GM12891 (cell line): Measurements from ENCODE around the gene SHANK2.

Experiments used
- POLR2A ChIP-seq: IDR thresholded peaks from 2 replicates; pipeline ENCODE4 v1.6.1; 2011; ENCODE audit warnings: low read depth, low read length, control low read depth
- POLR2AphosphoS5 ChIP-seq: IDR thresholded peaks from 2 replicates; pipeline ENCODE4 v1.6.1; 2011; ENCODE audit warnings: low read depth, low read length, control low read depth

- no peak for TF ChIP-seq POLR2A
- no peak for TF ChIP-seq POLR2AphosphoS5
Measured at GRCh38 chr11:71236836-71237475, 15.4 kb downstream of the SHANK2 start.
